Metanephros (tissue), 2 donors: ENCODE results near the gene TXNDC8. TPM values are rescaled to one million over a fixed set of nuclear protein-coding genes. Genes with fewer than 3 reads are reported as not detected.

Experiments used
- small RNA-seq: library from RNA; depleted of rRNA; stranded (forward); fragments of <200 nt; gene quantifications from one replicate; pipeline ENCODE3, GENCODE V24; 2014; ENCODE audit warnings: low replicate concordance
- total RNA-seq: library from RNA; depleted of rRNA; stranded (reverse); fragments of >200 nt; gene quantifications from one replicate; pipeline ENCODE4 v1.2.3, GENCODE V29; 2014

TXNDC8 gene
- total RNA-seq = not detected

DNA sequence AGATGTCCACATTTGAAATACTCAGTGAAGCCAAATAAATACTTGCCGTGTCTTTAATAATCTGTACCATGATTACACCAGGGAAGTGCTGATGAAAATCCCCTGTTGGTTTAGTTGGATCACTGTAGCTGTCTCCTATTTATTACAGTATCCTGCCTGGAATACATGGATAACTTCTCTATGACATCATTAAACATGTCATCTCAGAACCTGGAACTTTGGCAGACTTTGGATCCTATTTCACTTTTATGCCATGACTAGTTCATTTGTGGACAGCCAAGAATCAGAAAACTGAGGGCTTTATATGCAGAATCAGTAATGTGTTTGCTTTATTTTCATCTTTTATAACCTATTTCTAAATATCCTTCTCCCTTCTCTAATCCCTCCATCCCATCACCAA, at the start of gene TXNDC8:
TXNDC8 (minus strand) TSS at position 137 of the 400 bp plus-strand sequence.

DNA sequence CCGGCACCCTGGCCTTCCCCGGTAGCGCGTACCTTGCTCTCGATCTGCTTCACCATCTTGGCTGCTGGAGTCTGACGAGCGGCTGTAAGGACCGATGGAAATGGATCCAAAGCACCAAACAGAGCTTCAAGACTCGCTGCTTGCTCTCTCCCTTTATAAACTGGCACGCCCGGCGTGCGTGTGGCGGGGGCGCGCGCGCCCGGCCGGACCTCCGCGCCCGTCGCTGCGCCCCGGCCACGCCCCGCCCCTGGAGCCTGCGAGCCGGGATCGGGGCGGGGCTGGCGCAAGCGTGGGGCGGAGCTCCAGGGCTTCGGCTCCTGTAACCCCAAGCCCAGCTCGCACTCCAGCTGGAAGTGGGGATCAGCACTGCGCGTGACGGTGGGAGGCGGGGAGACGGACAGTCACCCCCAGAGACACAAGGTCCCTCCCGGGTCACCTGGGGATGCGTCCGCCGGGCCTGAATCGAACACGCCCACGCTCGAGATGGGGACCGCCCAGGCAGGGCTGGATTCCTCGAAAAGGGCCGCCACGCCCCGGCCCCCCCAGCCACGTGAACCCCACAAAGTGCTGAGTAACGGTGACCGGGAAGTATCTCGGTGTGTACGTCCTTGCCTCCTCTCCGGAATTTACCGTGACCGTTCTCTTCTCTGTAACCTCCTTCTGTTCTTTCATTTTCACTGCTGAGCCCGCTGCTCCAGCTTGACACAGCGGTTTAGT, 81.1 kb downstream of the TXNDC8 start, which contains the start of gene TXN:
TXN (minus strand) TSS at position 128 of the 717 bp plus-strand sequence; CDS start at position 56, 72 bp downstream.

Small RNA genes within 50 kb of the gene (small RNA-seq; reads per million reads assigned to genes)
- not detected for gene RNU6-1039P

Other genes starting within 250 kb of the TXNDC8 start
- gene C9orf152, start 129.7 kb downstream of the TXNDC8 start, total RNA-seq = 0.18 TPM
- gene TXN, start 81.4 kb downstream of the TXNDC8 start, total RNA-seq = 87.2 TPM
- gene SVEP1, start 241.9 kb upstream of the TXNDC8 start, total RNA-seq = 18.5 TPM